Putamen (tissue), 1 donor: Measurements from ENCODE around the gene SPATA31C2.
A peak's percentile ranks its signal among the peaks of the same experiment; 100 is the strongest.
"Not testable (repeated sequence)": the region's sequence is repeated elsewhere in the genome, so short reads cannot be mapped to it uniquely, and the experiment has no call there.

Experiments
- DNase-seq: peaks from one replicate; pipeline ENCODE4 v3.0.0-alpha.2; 2016; ENCODE audit warnings: low spot score

SPATA31C2 gene

DNA sequence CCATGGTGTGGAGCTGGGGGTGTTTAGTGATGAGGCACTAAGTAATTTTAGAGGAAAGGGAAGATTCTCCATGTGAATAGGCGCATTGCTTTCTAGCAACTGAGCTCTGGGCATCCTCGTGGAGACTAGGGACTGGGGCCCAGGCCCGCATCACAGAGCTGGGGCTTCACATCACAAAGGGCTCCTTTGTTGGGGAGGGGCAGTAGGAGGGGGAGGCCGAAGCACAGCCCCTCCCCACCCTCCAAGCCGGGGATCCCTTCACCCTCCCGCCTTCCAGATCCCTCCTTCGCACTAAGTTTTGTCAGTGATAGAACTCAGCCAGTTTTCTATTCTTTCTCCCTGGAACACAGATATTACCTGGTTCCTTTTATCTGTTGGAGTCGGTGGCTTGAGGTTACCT is at the start of gene SPATA31C2:
TSS of gene SPATA31C2 (minus strand) at position 101 of the 400 bp plus-strand sequence. CDS start at position 72, 29 bp downstream.
- not testable (repeated sequence) for DNase-seq

DNA sequence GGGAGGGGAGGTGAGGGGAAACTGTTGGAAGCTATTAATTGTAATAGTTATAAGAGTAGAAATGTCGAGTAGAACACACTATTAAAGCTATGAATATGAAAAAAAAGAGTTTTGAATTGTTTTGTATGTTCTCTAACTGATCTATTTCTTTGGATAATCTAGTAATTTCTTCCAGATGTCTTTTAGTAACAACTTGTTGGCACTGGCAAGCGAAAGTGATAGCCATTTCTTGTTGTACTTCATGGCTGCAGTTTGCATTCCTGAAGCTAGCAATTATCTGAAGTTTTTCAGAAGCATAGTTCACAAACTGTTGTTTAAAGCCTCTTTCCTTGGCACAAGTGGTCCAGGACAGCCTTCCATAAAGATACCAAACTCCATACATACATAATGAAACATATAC is 49.4 kb upstream of the SPATA31C2 start:
- DNase-seq, result no peak

DNA sequence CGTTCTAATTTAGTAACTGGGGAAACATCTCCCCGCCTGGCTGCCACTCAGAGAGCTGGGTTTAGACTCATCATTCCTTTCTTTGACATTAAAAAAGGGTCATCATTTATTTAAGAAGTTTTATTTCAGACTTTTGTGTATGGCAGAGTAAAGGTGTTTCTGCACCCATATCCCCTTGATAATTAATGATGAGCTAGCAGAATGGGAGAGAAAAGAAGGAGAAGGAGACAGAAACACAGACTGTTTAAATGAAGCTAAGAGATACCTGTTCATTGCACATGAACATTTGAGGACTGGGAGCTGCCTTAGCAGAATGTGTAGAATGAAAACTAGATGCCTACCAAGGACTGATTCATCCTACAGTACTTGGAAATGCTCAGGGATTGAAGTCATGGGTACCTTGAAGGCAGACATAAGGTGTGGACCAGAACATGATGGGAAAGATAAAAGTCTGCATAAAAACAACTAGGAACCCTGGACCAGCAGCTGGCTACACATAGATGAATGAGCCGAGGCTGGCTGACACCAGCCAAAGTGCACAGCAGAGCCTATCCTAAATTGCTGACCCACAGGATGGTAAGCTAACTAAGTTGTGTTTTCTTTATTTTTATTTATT is 48.3 kb upstream of the SPATA31C2 start:
- DNase-seq, result peak; percentile 44

DNA sequence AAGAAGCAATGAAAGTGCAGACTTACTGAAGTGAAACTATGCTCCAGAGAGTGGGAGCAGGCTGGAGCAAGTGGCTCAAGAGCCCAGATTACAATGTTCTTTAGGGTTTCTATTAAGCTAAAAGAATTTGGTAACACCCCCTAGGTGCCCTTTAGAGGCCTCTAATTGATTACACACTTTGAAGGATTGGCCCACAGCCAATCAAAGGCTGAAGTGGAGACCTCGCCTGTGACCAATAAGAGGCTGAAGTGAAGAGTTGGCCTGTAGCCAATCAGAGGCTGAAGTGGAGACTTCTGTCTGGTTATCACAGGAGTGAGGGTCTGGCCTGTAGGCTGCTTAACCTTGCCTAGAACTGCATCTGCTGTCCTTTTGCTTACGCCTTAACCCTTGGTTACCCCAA is 46.7 kb upstream of the SPATA31C2 start:
- DNase-seq, result no peak

DNA sequence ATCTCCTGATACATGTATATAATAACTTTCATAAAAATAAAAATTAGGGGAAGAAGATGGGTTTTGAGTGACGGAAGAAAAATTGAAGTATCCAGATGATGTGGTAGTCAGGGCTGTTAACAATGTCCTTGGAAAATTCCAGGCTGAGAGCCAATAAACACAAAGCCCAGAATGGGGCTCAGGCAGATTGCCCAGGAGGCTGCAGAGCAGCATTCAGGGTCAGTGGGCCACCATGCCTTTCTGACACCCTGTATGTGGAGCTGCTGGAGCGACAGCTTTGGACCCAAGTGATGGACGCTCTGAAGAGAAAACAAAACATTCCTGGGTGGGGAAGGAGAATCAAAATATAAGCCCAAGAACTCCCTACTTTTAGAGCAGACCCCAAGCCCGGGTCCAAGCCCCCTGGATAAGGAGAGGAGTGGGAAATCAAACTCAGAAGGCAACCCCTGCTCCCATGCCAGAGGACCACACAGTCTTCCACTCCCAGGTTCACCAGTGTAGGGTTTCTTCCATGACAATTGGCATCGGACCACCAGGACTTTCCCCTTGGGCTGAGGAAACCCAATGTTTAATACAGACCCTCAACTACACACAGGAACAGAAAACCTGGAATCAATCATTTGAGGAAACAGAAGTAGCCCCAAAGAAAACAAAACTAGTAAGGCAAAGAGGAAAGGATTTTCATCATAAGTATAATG is 45.7 kb upstream of the SPATA31C2 start:
- DNase-seq, result no peak

- peak; percentile 60 for DNase-seq
Observed at GRCh38 chr9:88182501-88182900, 44.2 kb upstream of the SPATA31C2 start.

DNA sequence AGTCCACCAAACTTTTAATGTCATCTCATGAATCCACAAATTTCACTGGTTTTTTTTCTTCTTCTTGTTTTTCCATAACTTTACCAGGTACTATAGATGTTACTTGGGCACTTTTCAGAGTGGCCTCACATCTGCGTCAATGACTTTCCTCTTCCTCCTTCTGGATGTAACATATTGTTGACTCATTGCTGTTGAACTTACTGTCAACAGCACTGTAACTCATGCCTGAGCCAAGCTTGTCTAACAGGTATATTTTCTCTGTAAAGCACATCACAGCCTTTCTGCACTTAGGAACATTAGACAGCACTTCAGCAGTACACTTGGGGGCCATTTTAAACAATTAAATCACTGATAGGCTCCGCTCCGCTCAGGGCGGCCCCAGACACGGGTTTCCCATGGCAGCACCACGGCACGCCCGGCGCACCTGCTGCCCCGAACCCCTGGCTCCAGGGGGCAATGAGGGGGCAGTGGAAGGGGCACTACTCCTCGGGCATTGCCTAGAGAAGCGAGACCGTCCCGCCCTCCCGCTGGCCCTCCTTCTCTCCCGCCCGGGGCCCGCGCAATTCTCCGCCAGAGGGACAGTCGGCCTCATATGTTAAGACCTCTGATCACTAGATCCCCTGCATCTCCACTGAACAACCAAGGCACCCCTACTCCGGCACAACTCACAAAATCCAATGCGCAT is 41.9 kb upstream of the SPATA31C2 start:
- no peak for DNase-seq

DNA sequence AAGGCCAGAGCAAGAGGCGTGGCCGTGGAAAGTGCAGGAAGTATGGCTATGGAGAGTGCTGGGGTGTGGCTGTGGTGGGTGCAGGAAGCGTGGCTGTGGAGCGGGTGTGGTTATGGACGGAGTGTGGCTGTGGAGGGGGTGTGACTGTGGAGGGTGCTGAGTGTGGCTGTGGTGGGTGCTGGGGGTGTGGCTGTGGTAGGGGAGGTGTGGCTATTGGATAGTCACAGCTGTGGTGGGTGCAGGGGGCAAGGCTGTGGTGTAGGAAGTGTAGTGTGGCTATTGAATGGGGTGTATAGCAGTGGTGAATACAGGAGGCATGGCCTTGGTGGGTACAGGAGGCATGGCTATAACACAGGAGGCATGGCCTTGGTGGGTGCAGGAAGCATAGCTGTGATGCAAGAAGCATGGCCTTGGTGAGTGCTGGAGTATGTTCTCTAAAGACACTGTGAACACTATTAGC is 40.8 kb upstream of the SPATA31C2 start:
- no peak for DNase-seq

DNA sequence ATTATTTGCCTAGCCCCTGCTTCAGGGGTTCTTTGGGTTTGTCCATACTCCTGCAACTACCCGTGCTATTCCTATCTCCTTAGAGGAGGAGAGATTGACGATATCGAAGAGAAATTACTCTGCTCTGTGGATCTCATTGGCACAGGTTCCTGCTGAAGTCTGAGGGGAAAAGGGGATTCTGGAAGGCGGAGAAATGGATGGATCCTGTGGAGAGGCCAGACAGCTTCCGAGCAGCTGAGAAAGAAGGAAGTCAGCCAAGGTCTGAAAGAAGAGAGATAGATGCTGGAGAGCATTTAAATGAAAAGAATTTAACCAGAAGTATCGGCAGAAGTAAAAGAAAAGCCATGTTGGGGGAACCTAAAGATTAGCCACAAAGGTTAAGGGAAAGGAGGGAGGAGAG is 40.4 kb upstream of the SPATA31C2 start:
- no peak for DNase-seq

- no peak for DNase-seq
Observed at GRCh38 chr9:88177371-88177770, 39.1 kb upstream of the SPATA31C2 start.

GRCh38 chr9:88174324-88174723 is 36.0 kb upstream of the SPATA31C2 start:
- DNase-seq, result no peak

- peak; percentile 13 for DNase-seq
Observed at GRCh38 chr9:88173378-88173999, 35.2 kb upstream of the SPATA31C2 start.

DNA sequence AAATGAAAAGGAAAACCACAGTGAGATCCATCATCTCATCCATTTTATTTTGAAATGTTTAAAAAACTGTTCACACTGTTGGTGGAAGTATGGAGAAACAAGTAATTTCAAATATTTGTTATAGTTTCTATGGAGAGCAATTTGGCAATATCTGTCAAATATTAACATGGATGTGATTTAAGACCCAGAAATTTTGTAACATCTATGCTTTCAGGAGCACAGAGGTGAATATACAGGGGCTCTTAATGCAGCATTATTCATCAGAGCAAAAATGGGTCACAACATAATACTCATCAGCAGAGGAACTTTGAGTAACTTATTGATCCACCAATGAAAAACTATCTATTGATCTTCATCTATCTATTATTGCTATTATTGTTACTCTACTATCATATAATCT is 31.4 kb upstream of the SPATA31C2 start:
- DNase-seq, result no peak

DNA sequence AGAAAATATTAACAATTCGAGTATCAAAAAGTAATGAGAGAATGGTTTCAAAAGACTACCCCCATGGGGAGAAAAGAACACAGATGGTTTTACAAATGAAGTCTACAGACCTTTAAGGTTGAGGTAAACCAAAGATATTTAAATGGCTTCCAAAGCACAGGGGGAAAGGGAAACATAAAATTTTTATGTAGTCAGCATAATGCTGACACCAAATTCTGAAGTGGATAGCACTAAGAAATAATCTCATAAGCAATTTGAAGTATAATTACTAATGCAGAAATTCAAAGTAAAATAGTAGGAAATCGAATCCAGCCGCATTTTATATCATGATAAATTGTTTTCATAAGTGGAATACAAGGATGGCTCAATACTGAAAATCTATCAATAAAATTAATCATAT is 30.3 kb upstream of the SPATA31C2 start:
- DNase-seq, result no peak

DNA sequence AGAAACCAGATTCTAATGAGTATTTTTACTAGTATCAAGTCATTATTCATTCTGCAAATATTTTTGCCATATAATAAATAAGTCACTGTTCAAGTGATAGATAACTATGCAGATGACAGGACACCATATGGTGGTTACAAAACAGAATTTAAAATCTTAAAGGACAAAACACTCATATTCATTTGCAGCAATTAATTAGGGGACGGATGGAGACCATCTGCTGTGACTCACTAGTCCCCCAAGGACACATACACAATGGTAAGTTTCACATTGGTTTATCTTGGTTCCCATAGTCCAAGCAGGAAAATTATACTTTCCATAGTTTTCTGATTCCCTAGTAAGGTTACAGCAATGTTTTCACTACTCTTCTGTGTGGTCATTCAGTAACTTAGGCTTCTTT is 28.4 kb upstream of the SPATA31C2 start:
- no peak for DNase-seq

- no peak for DNase-seq
Observed at GRCh38 chr9:88164850-88165249, 26.6 kb upstream of the SPATA31C2 start.

- DNase-seq, result no peak
Observed at GRCh38 chr9:88161144-88161543, 22.9 kb upstream of the SPATA31C2 start.

DNA sequence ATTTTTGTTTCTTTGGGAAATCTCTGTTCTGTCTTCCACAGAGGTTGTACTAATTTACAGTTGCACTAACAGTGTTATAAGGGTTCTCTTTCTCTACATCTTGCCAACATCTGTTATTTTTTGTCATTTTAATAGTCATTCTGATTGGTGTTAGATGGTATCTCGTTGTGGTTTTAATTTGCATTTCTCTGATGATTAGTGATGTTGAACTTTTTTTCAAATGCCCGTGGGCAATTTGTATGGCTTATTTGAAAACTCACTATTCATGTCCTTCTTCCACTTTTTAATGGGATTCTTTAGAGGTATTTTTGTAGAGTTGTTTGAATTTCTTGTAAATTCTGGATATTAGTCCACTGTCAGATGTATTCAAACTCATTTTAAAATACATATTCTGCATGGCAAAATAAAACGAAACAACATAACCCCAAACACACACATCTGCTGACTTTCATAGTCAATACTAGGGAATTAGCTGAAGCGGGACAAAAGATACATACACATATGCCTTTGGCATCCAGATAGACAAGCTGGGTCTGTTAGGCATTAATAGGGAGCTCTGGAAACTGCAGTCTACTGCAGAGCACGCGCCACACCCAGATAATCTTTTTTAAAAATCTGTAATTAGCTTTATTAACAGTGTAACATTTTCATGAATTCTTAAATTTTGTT is 5.8 kb upstream of the SPATA31C2 start:
- no peak for DNase-seq

GRCh38 chr9:88143179-88143578 is 4.9 kb upstream of the SPATA31C2 start:
- DNase-seq, result no peak

DNA sequence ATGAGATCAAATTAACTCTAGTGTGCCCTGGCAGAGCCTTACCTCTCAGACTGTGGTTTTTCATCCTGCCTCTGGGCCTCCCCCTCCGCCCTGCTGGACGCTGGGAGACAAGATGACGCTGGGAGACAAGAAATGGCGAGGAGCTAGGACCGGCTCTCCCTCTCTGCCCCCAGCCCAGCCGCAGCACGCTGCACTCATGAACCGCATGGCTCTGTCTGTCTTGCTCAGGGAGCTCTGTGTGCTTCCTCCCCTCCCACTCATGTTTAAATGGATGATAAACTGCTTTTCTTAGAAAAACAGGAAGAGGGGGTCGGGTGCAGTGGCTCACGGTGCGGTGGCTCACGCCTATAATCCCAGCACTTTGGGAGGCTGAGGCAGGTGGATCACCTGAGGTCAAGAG is 4.7 kb downstream of the SPATA31C2 start:
- not testable (repeated sequence) for DNase-seq

- not testable (repeated sequence) for DNase-seq
Observed at GRCh38 chr9:88129556-88129955, 8.7 kb downstream of the SPATA31C2 start.

GRCh38 chr9:88127700-88128300 is 10.5 kb downstream of the SPATA31C2 start:
- not testable (repeated sequence) for DNase-seq
